ENCODE data around the gene COMMD1. TPM values are rescaled to one million over a fixed set of nuclear protein-coding genes. Genes with fewer than 3 reads are reported as not detected.
A peak's percentile ranks its signal among the peaks of the same experiment; 100 is the strongest.
"Not testable (repeated sequence)": the region's sequence is repeated elsewhere in the genome, so short reads cannot be mapped to it uniquely, and the experiment has no call there.

The COMMD1 gene
- total and polyA plus RNA-seq, 3 experiments from 2014 or later, result 36.4 to 54.6 (median 41.2) TPM

DNA sequence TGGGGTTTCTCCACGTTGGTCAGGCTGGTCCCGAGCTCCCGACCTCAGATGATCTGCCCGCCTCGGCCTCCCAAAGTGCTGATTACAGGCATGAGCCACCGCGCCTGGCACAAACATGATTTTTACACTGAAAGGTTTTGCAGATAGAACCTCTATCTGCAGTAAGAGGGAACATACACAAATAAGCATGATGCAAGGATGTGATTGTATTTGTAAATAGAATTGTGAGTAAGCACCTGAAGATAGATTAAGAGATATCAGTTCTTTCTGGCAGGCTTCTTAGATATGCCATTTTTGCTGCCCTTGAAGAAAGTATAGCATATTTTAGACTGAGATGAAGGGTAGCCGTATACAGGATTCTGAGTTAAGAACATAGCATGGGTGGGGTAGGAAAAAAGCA lies 3.6 kb downstream of the COMMD1 start:
- ChIA-PET CTCF (no interaction called here), POLR2A (no interaction called here)
- H3K4me3 Mint-ChIP-seq, result peak overlapping the region in 1 of 7 donors; percentile 63

GRCh38 chr2:61910603-61911002 lies 5.1 kb downstream of the COMMD1 start:
- POLR2A ChIA-PET, result no interaction called here
- no peak overlapping the region for H3K27ac Mint-ChIP-seq

More for the DNA sequence above, 3.6 kb downstream of the COMMD1 start:
- Histone ChIP-seq H3K9me3 (ENCODE audit: low read length) (no peaks in the 10 kb centered on the region), H3K27ac (ENCODE audit: low read depth, low read length) (no peak overlapping the region), H3K4me1 (ENCODE audit: insufficient read depth, low read length) (peaks cover 8% of the 10 kb centered on the region), H3K36me3 (ENCODE audit: insufficient read depth, low read length) (no peaks in the 10 kb centered on the region), H3K27me3 (ENCODE audit: insufficient read depth, low read length, poor library complexity, severe bottlenecking) (no peaks in the 10 kb centered on the region), H3K4me3 (ENCODE audit: low read length) (no peak overlapping the region)
- H3K9me3 Mint-ChIP-seq, result no peaks in the 10 kb centered on the region
- peaks cover 0 to 9% (median 0%) of the 10 kb centered on the region in 3 donors for H3K36me3 Mint-ChIP-seq
- H3K27ac Mint-ChIP-seq, result peak overlapping the region in 2 of 8 donors; percentile 2 to 6
- H3K4me1 Mint-ChIP-seq, result peaks cover 24 to 47% (median 44%) of the 10 kb centered on the region in 3 donors
- no peak for DNase-seq
- H3K27me3 Mint-ChIP-seq, result no peaks in the 10 kb centered on the region

GRCh38 chr2:61911510-61911909 lies 6.0 kb downstream of the COMMD1 start:
- Histone ChIP-seq H3K4me3 (ENCODE audit: low read length) (no peak overlapping the region), H3K9me3 (ENCODE audit: low read length) (no peaks in the 10 kb centered on the region), H3K27me3 (ENCODE audit: insufficient read depth, low read length, poor library complexity, severe bottlenecking) (no peaks in the 10 kb centered on the region), H3K27ac (ENCODE audit: low read depth, low read length) (no peak overlapping the region), H3K4me1 (ENCODE audit: insufficient read depth, low read length) (no peaks in the 10 kb centered on the region), H3K36me3 (ENCODE audit: insufficient read depth, low read length) (no peaks in the 10 kb centered on the region)
- H3K36me3 Mint-ChIP-seq, result peaks cover 0 to 4% (median 0%) of the 10 kb centered on the region in 3 donors
- H3K4me1 Mint-ChIP-seq, result peaks cover 15 to 30% (median 26%) of the 10 kb centered on the region in 3 donors
- DNase-seq, result no peak
- POLR2A ChIA-PET, result interaction anchor here (0.5 kb wide), 1 partner anchor 74 kb away, joined by 5 read pairs; no protein-coding TSS in a partner anchor
- no peaks in the 10 kb centered on the region for H3K9me3 Mint-ChIP-seq
- no peaks in the 10 kb centered on the region for H3K27me3 Mint-ChIP-seq
- no peak overlapping the region for H3K27ac Mint-ChIP-seq
- CTCF ChIA-PET, result no interaction called here
- no peak overlapping the region for H3K4me3 Mint-ChIP-seq

More at GRCh38 chr2:61910603-61911002, 5.1 kb downstream of the COMMD1 start:
- H3K9me3 ChIP-seq (ENCODE audit: low read length), result no peaks in the 10 kb centered on the region
- no peaks in the 10 kb centered on the region for H3K4me1 ChIP-seq (ENCODE audit: insufficient read depth, low read length)
- no peak overlapping the region for H3K27ac ChIP-seq (ENCODE audit: low read depth, low read length)
- Mint-ChIP-seq H3K9me3 (no peaks in the 10 kb centered on the region), H3K27me3 (no peaks in the 10 kb centered on the region), H3K4me1 (peaks cover 18 to 37% (median 34%) of the 10 kb centered on the region in 3 donors), H3K36me3 (peaks cover 0 to 8% (median 0%) of the 10 kb centered on the region in 3 donors), H3K4me3 (no peak overlapping the region)
- no peaks in the 10 kb centered on the region for H3K27me3 ChIP-seq (ENCODE audit: insufficient read depth, low read length, poor library complexity, severe bottlenecking)
- no peak for DNase-seq
- CTCF ChIA-PET, result no interaction called here
- H3K36me3 ChIP-seq (ENCODE audit: insufficient read depth, low read length), result no peaks in the 10 kb centered on the region
- H3K4me3 ChIP-seq (ENCODE audit: low read length), result no peak overlapping the region

DNA sequence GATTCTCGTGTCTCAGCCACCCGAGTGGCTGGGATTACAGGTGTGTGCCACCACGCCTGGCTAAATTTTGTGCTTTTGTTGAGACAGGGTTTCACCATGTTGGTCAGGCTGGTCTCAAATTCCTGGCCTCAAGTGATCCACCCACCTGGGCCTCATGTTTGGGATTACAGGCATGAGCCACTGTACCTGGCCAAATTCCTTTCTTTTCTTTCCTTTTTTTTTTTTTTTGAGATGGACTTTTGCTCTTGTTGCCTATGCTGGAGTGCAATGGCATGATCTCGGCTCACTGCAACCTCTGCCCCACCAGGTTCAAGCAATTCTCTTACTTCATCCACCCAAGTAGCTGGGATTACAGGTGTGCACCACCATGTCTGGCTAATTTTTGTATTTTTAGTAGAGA lies 9.3 kb downstream of the COMMD1 start:
- peak overlapping the region in 1 of 8 donors; percentile 64 for H3K27ac Mint-ChIP-seq
- H3K9me3 Mint-ChIP-seq; H3K4me1 ChIP-seq (ENCODE audit: insufficient read depth, low read length); H3K4me3 Mint-ChIP-seq; H3K36me3 ChIP-seq (ENCODE audit: insufficient read depth, low read length); H3K4me1 Mint-ChIP-seq; H3K27ac ChIP-seq (ENCODE audit: low read depth, low read length); H3K9me3 ChIP-seq (ENCODE audit: low read length); H3K27me3 ChIP-seq (ENCODE audit: insufficient read depth, low read length, poor library complexity, severe bottlenecking); H3K4me3 ChIP-seq (ENCODE audit: low read length); H3K36me3 Mint-ChIP-seq; H3K27me3 Mint-ChIP-seq; POLR2A ChIA-PET; DNase-seq: not testable (repeated sequence)
- CTCF ChIA-PET, result interaction anchor here (1.0 kb wide), 1 partner anchor 19 kb away, joined by 3 read pairs; no protein-coding TSS in a partner anchor

DNA sequence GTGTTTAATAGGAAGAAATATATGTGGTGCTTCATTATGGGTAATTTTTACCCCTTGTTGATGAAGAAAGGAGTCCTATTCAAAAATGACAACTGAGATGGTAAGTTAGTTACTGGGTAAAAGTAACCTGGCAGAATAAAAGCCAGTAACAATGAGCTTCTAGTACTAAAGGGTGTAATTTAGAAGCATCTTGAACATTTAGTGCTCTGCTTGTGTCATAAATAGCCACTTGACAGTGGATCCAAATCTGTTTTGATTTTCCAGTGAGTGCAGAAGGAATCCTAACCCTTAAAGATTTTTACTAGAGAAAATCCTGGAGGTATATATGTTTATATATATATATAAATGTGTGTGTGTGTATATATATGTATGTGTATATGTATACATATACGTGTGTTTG lies 15.1 kb downstream of the COMMD1 start:
- ChIA-PET CTCF (interaction anchor here (1.1 to 2.2 kb wide), 3 partner anchors 25 to 855 kb away, joined by 4 to 8 read pairs (median 6); no protein-coding TSS in a partner anchor), POLR2A (no interaction called here)
- no peaks in the 10 kb centered on the region for H3K4me1 Mint-ChIP-seq
- no peak overlapping the region for H3K4me3 Mint-ChIP-seq
- Histone ChIP-seq H3K9me3 (ENCODE audit: low read length) (no peaks in the 10 kb centered on the region), H3K4me3 (ENCODE audit: low read length) (no peak overlapping the region), H3K27ac (ENCODE audit: low read depth, low read length) (no peak overlapping the region), H3K27me3 (ENCODE audit: insufficient read depth, low read length, poor library complexity, severe bottlenecking) (no peaks in the 10 kb centered on the region), H3K4me1 (ENCODE audit: insufficient read depth, low read length) (no peaks in the 10 kb centered on the region), H3K36me3 (ENCODE audit: insufficient read depth, low read length) (no peaks in the 10 kb centered on the region)
- no peaks in the 10 kb centered on the region for H3K9me3 Mint-ChIP-seq
- no peak overlapping the region for H3K27ac Mint-ChIP-seq
- DNase-seq, result no peak
- peaks cover 0 to 15% (median 4%) of the 10 kb centered on the region in 3 donors for H3K36me3 Mint-ChIP-seq
- peaks cover 0 to 3% of the 10 kb centered on the region in 2 donors for H3K27me3 Mint-ChIP-seq

GRCh38 chr2:61922714-61923113 lies 17.2 kb downstream of the COMMD1 start:
- POLR2A ChIA-PET, result no interaction called here
- CTCF ChIA-PET, result no interaction called here

GRCh38 chr2:61924895-61925663 lies 19.6 kb downstream of the COMMD1 start:
- Mint-ChIP-seq H3K36me3 (peaks cover 0 to 27% (median 4%) of the 10 kb centered on the region in 3 donors), H3K9me3 (no peaks in the 10 kb centered on the region), H3K4me3 (no peak overlapping the region), H3K27me3 (peaks cover 0 to 3% of the 10 kb centered on the region in 2 donors), H3K4me1 (no peaks in the 10 kb centered on the region), H3K27ac (peak overlapping the region in 1 of 8 donors; percentile 23)
- ChIA-PET POLR2A (no interaction called here), CTCF (no interaction called here)
- H3K9me3 ChIP-seq (ENCODE audit: low read length), result no peaks in the 10 kb centered on the region
- H3K4me1 ChIP-seq (ENCODE audit: insufficient read depth, low read length), result no peaks in the 10 kb centered on the region
- H3K27me3 ChIP-seq (ENCODE audit: insufficient read depth, low read length, poor library complexity, severe bottlenecking), result no peaks in the 10 kb centered on the region
- no peak overlapping the region for H3K27ac ChIP-seq (ENCODE audit: low read depth, low read length)
- DNase-seq, result no peak
- no peaks in the 10 kb centered on the region for H3K36me3 ChIP-seq (ENCODE audit: insufficient read depth, low read length)
- H3K4me3 ChIP-seq (ENCODE audit: low read length), result no peak overlapping the region

More at GRCh38 chr2:61922714-61923113, 17.2 kb downstream of the COMMD1 start:
- H3K9me3 ChIP-seq (ENCODE audit: low read length), result no peaks in the 10 kb centered on the region
- no peaks in the 10 kb centered on the region for H3K4me1 ChIP-seq (ENCODE audit: insufficient read depth, low read length)
- H3K36me3 ChIP-seq (ENCODE audit: insufficient read depth, low read length), result no peaks in the 10 kb centered on the region
- Mint-ChIP-seq H3K9me3 (no peaks in the 10 kb centered on the region), H3K4me1 (no peaks in the 10 kb centered on the region), H3K27me3 (peaks cover 0 to 3% of the 10 kb centered on the region in 2 donors), H3K36me3 (peaks cover 0 to 22% (median 4%) of the 10 kb centered on the region in 3 donors), H3K4me3 (no peak overlapping the region), H3K27ac (no peak overlapping the region)
- H3K27me3 ChIP-seq (ENCODE audit: insufficient read depth, low read length, poor library complexity, severe bottlenecking), result no peaks in the 10 kb centered on the region
- no peak for DNase-seq
- no peak overlapping the region for H3K4me3 ChIP-seq (ENCODE audit: low read length)
- no peak overlapping the region for H3K27ac ChIP-seq (ENCODE audit: low read depth, low read length)

- Mint-ChIP-seq H3K27ac (no peak overlapping the region), H3K4me1 (no peaks in the 10 kb centered on the region), H3K36me3 (peaks cover 0 to 24% (median 1%) of the 10 kb centered on the region in 3 donors), H3K27me3 (peaks cover 0 to 3% of the 10 kb centered on the region in 2 donors), H3K9me3 (no peaks in the 10 kb centered on the region), H3K4me3 (no peak overlapping the region)
- Histone ChIP-seq H3K4me3 (ENCODE audit: low read length) (no peak overlapping the region), H3K27me3 (ENCODE audit: insufficient read depth, low read length, poor library complexity, severe bottlenecking) (no peaks in the 10 kb centered on the region), H3K27ac (ENCODE audit: low read depth, low read length) (no peak overlapping the region), H3K9me3 (ENCODE audit: low read length) (no peaks in the 10 kb centered on the region), H3K36me3 (ENCODE audit: insufficient read depth, low read length) (no peaks in the 10 kb centered on the region), H3K4me1 (ENCODE audit: insufficient read depth, low read length) (no peaks in the 10 kb centered on the region)
- POLR2A ChIA-PET, result no interaction called here
- DNase-seq, result no peak
- CTCF ChIA-PET, result no interaction called here
Observed at GRCh38 chr2:61926531-61927477, 21.3 kb downstream of the COMMD1 start.
